ENCODE measurements around the gene COPS7A.

GRCh38 chr12:6759741-6760140 lies 35.9 kb downstream of the COPS7A start:
- TF ChIP-seq CTCF (IDR thresholded peaks at IDR 0.05) (no peak), POLR2A (IDR thresholded peaks at IDR 0.05) (no peak), POLR2AphosphoS5 (IDR thresholded peaks at IDR 0.05) (no peak)
